H4 (cell line): ENCODE results near the gene RGMB. TPM values are rescaled to one million over a fixed set of nuclear protein-coding genes. Genes with fewer than 3 reads are reported as not detected.

Experiments used
- DNase-seq: peaks from one replicate; pipeline ENCODE4 v3.0.0-alpha.2; 2015; ENCODE audit warnings: low spot score
- total RNA-seq: library from RNA; depleted of rRNA; stranded (reverse); fragments of >200 nt; shearing (Covaris generic); gene quantifications from 2 replicates; pipeline ENCODE4 v1.2.3, GENCODE V29; 2014

Gene RGMB
- total RNA-seq, 1 experiment from 2014 or later = 14.3 TPM

GRCh38 chr5:98768160-98768959 is 5.1 kb upstream of the RGMB start:
- peak; percentile 66 for DNase-seq

GRCh38 chr5:98768960-98769209 is 4.6 kb upstream of the RGMB start:
- no peak for DNase-seq

GRCh38 chr5:98769210-98769958 is 4.1 kb upstream of the RGMB start:
- peak; percentile 76 for DNase-seq

- DNase-seq = no peak
Measured at GRCh38 chr5:98769959-98770208, 3.6 kb upstream of the RGMB start.

GRCh38 chr5:98770209-98770910 is 3.1 kb upstream of the RGMB start:
- DNase-seq = peak; percentile 57

- DNase-seq = peak; percentile 29
Measured at GRCh38 chr5:98770911-98771322, 2.5 kb upstream of the RGMB start.

- peak; percentile 88 for DNase-seq
Measured at GRCh38 chr5:98771382-98772109, 1.9 kb upstream of the RGMB start.

- peak; percentile 79 for DNase-seq
Measured at GRCh38 chr5:98772415-98773213, 849 bp upstream of the RGMB start.

- DNase-seq = no peak
Measured at GRCh38 chr5:98773214-98773463, 324 bp upstream of the RGMB start.

GRCh38 chr5:98774192-98775033 is 950 bp downstream of the RGMB start:
- peak; percentile 81 for DNase-seq

- DNase-seq = no peak
Measured at GRCh38 chr5:98775246-98776065, 2.0 kb downstream of the RGMB start.

- DNase-seq = peak; percentile 48
Measured at GRCh38 chr5:98776066-98776705, 2.7 kb downstream of the RGMB start.

GRCh38 chr5:98777295-98777694 is 3.8 kb downstream of the RGMB start:
- no peak for DNase-seq

GRCh38 chr5:98779264-98779877 is 5.9 kb downstream of the RGMB start:
- DNase-seq = no peak

- no peak for DNase-seq
Measured at GRCh38 chr5:98780390-98780789, 6.9 kb downstream of the RGMB start.

- no peak for DNase-seq
Measured at GRCh38 chr5:98781520-98781919, 8.1 kb downstream of the RGMB start.

- DNase-seq = no peak
Measured at GRCh38 chr5:98781964-98782363, 8.5 kb downstream of the RGMB start.

GRCh38 chr5:98783051-98783649 is 9.7 kb downstream of the RGMB start:
- no peak for DNase-seq

GRCh38 chr5:98784411-98784810 is 10.9 kb downstream of the RGMB start:
- DNase-seq = no peak
